SU-DHL-6 (cell line): ENCODE measurements around the gene GABRR1.

Source experiments
- CTCF ChIP-seq: fragments of 200-600 bp; sonication (generic); IDR thresholded peaks from one replicate; pipeline ENCODE4 v1.5.1; 2017; ENCODE audit warnings: antibody characterized with exemption, mild to moderate bottlenecking, low read length, moderate library complexity; ENCODE audit not compliant: insufficient read depth, poor library complexity, severe bottlenecking
- EZH2phosphoT487 ChIP-seq: fragments of 200-600 bp; sonication (generic), shearing (Covaris generic); conservative IDR thresholded peaks from 2 replicates; pipeline ENCODE4 v1.6.1; 2018; ENCODE audit warnings: mild to moderate bottlenecking, antibody characterized with exemption, low read length, moderate library complexity, mixed read lengths

GRCh38 chr6:89251170-89251569 is 34.0 kb upstream of the GABRR1 start:
- no peak for TF ChIP-seq CTCF
- TF ChIP-seq EZH2phosphoT487, result no peak
